ENCODE data around the gene LHPP.

The LHPP gene

GRCh38 chr10:124625831-124626238 is 164.2 kb downstream of the LHPP start:
- no peak for DNase-seq (ENCODE audit: low spot score)

GRCh38 chr10:124626759-124627380 is 165.2 kb downstream of the LHPP start:
- peak; percentile 17 for DNase-seq (ENCODE audit: low spot score)

GRCh38 chr10:124627866-124628675 is 166.4 kb downstream of the LHPP start:
- no peak for DNase-seq (ENCODE audit: low spot score)

- no peak for DNase-seq (ENCODE audit: low spot score)
Measured at GRCh38 chr10:124628676-124629021, 167.0 kb downstream of the LHPP start.

GRCh38 chr10:124629415-124629814 is 167.8 kb downstream of the LHPP start:
- DNase-seq (ENCODE audit: low spot score), result no peak

GRCh38 chr10:124629842-124630241 is 168.2 kb downstream of the LHPP start:
- DNase-seq (ENCODE audit: low spot score), result no peak

- DNase-seq (ENCODE audit: low spot score), result no peak
Measured at GRCh38 chr10:124630551-124630950, 168.9 kb downstream of the LHPP start.

- DNase-seq (ENCODE audit: low spot score), result no peak
Measured at GRCh38 chr10:124632064-124632531, 170.5 kb downstream of the LHPP start.

- no peak for DNase-seq (ENCODE audit: low spot score)
Measured at GRCh38 chr10:124632566-124632965, 170.9 kb downstream of the LHPP start.

- DNase-seq (ENCODE audit: low spot score), result no peak
Measured at GRCh38 chr10:124636271-124636995, 174.8 kb downstream of the LHPP start.

GRCh38 chr10:124637091-124637700 is 175.6 kb downstream of the LHPP start:
- DNase-seq (ENCODE audit: low spot score), result no peak

- DNase-seq (ENCODE audit: low spot score), result no peak
Measured at GRCh38 chr10:124637746-124638145, 176.1 kb downstream of the LHPP start.

GRCh38 chr10:124639206-124639605 is 177.6 kb downstream of the LHPP start:
- DNase-seq (ENCODE audit: low spot score), result no peak

- no peak for DNase-seq (ENCODE audit: low spot score)
Measured at GRCh38 chr10:124639646-124640045, 178.0 kb downstream of the LHPP start.

- no peak for DNase-seq (ENCODE audit: low spot score)
Measured at GRCh38 chr10:124640056-124640455, 178.4 kb downstream of the LHPP start.

GRCh38 chr10:124640538-124641231 is 179.1 kb downstream of the LHPP start:
- no peak for DNase-seq (ENCODE audit: low spot score)

- DNase-seq (ENCODE audit: low spot score), result no peak
Measured at GRCh38 chr10:124641282-124642087, 179.9 kb downstream of the LHPP start.

- no peak for DNase-seq (ENCODE audit: low spot score)
Measured at GRCh38 chr10:124642088-124642710, 180.6 kb downstream of the LHPP start.

GRCh38 chr10:124643330-124644009 is 181.8 kb downstream of the LHPP start:
- DNase-seq (ENCODE audit: low spot score), result no peak

GRCh38 chr10:124644236-124644635 is 182.6 kb downstream of the LHPP start:
- no peak for DNase-seq (ENCODE audit: low spot score)
